Measurements from ENCODE around the gene FAM168A. TPM values are rescaled to one million over a fixed set of nuclear protein-coding genes. Genes with fewer than 3 reads are reported as not detected.

FAM168A gene
- 10 to 100 TPM; 31.1 to 50.8 (median 41.1) TPM for total RNA-seq

GRCh38 chr11:73597956-73598718 is at the start of gene FAM168A:
Gene FAM168A, minus strand, starts transcription at chr11:73598112. Its CDS starts 129,638 bp downstream, at chr11:73468474.
- intact Hi-C loops (cut with DNase I) = loop anchor here (10.0 kb wide), 1 partner anchor 123 kb away; no protein-coding TSS in a partner anchor
- no peak for TF ChIP-seq POLR2A (IDR thresholded peaks at IDR 0.05; ENCODE audit: low read depth)
- TF ChIP-seq POLR2AphosphoS5 (IDR thresholded peaks at IDR 0.05) = peak; percentile 81 to 90
- TF ChIP-seq CTCF (IDR thresholded peaks at IDR 0.05) = peak in 2 of 3 experiments; percentile 6 to 40
- no peak for TF ChIP-seq EP300 (IDR thresholded peaks at IDR 0.05)
- WGBS = 1% methylated on average over 14 of the region's 64 CpGs

GRCh38 chr11:73647459-73648100 is 49.7 kb upstream of the FAM168A start:
- peak overlapping the region; percentile 44 to 56 (median 48) for H3K4me3 ChIP-seq
- 12% methylated on average over 22 of the region's 23 CpGs for WGBS
- intact Hi-C loops (cut with DNase I) = no loop called here
- no peaks in the 10 kb centered on the region for H3K9me3 ChIP-seq
- peaks cover 0 to 8% (median 0%) of the 10 kb centered on the region in 4 donors for H3K27me3 ChIP-seq
- H3K4me1 ChIP-seq = peaks cover 0 to 23% (median 15%) of the 10 kb centered on the region in 4 donors
- H3K36me3 ChIP-seq = no peaks in the 10 kb centered on the region
- peak overlapping the region in 3 of 4 donors; percentile 28 to 51 (median 34) for H3K27ac ChIP-seq (replicated peaks in 1 of 4)
- TF ChIP-seq EP300 (IDR thresholded peaks at IDR 0.05) = no peak
- peak; percentile 53 to 59 for TF ChIP-seq POLR2AphosphoS5 (IDR thresholded peaks at IDR 0.05)
- peak; percentile 96 for DNase-seq (ENCODE audit: extremely low spot score)

More at GRCh38 chr11:73597956-73598718, at the start of gene FAM168A:
- DNase-seq (ENCODE audit: extremely low spot score) = peak; percentile 97
- peak within 1 kb of the TSS; percentile 78 to 99 (median 92) for H3K4me3 ChIP-seq
- H3K36me3 ChIP-seq = no peaks in the 10 kb centered on the region
- H3K9me3 ChIP-seq = no peaks in the 10 kb centered on the region
- H3K4me1 ChIP-seq = peaks cover 13 to 41% (median 22%) of the 10 kb centered on the region in 4 donors
- H3K27ac ChIP-seq (replicated peaks in 1 of 4) = peak within 1 kb of the TSS; percentile 84 to 88 (median 86)
- H3K27me3 ChIP-seq = no peaks in the 10 kb centered on the region

- no peaks in the 10 kb centered on the region for H3K36me3 ChIP-seq
- peaks cover 0 to 13% (median 0%) of the 10 kb centered on the region in 4 donors for H3K27me3 ChIP-seq
- H3K9me3 ChIP-seq = no peaks in the 10 kb centered on the region
- peak within 1 kb of the TSS; percentile 44 to 56 (median 48) for H3K4me3 ChIP-seq
- intact Hi-C loops (cut with DNase I) = no loop called here
- WGBS = 59% methylated on average over 23 of the region's 26 CpGs
- TF ChIP-seq EP300 (IDR thresholded peaks at IDR 0.05) (no peak), POLR2AphosphoS5 (IDR thresholded peaks at IDR 0.05) (no peak), POLR2A (IDR thresholded peaks at IDR 0.05; ENCODE audit: low read depth) (no peak), CTCF (IDR thresholded peaks at IDR 0.05) (no peak)
- no peak for DNase-seq (ENCODE audit: extremely low spot score)
- H3K27ac ChIP-seq (replicated peaks in 1 of 4) = no peak within 1 kb of the TSS
- peaks cover 0 to 23% (median 14%) of the 10 kb centered on the region in 4 donors for H3K4me1 ChIP-seq
Measured at GRCh38 chr11:73645972-73646631, 48.2 kb upstream of the FAM168A start, which contains the start of gene PLEKHB1. Gene PLEKHB1, plus strand, starts transcription at chr11:73646581. Its CDS starts 28 bp downstream, at chr11:73646609.

GRCh38 chr11:73645121-73645969 is 47.4 kb upstream of the FAM168A start:
- peaks cover 0 to 13% (median 0%) of the 10 kb centered on the region in 4 donors for H3K27me3 ChIP-seq
- H3K9me3 ChIP-seq = no peaks in the 10 kb centered on the region
- H3K36me3 ChIP-seq = no peaks in the 10 kb centered on the region
- intact Hi-C loops (cut with DNase I) = no loop called here
- DNase-seq (ENCODE audit: extremely low spot score) = no peak
- WGBS = 53% methylated on average over 16 of the region's 16 CpGs
- no peak overlapping the region for H3K27ac ChIP-seq (replicated peaks in 1 of 4)
- H3K4me1 ChIP-seq = peaks cover 0 to 23% (median 14%) of the 10 kb centered on the region in 4 donors
- H3K4me3 ChIP-seq = no peak overlapping the region
- TF ChIP-seq POLR2A (IDR thresholded peaks at IDR 0.05; ENCODE audit: low read depth) (no peak), EP300 (IDR thresholded peaks at IDR 0.05) (no peak), CTCF (IDR thresholded peaks at IDR 0.05) (no peak), POLR2AphosphoS5 (IDR thresholded peaks at IDR 0.05) (no peak)

Measured in esophagus muscularis mucosa (tissue), 4 donors.